OCI-LY1 (cell line): ENCODE results near the gene TMC2.

ENCODE experiments used
- H2AFZ ChIP-seq: fragments of 200-600 bp; sonication (generic), shearing (Covaris generic); 2 replicates; pipeline ENCODE4 v1.6.0; 2014; ENCODE audit warnings: antibody characterized with exemption, mild to moderate bottlenecking, low read length
- H3F3A ChIP-seq: fragments of 200-600 bp; sonication (generic), shearing (Covaris generic); 2 replicates; pipeline ENCODE4 v1.6.0; 2014; ENCODE audit warnings: mild to moderate bottlenecking, antibody characterized with exemption, low read length, moderate library complexity; ENCODE audit not compliant: insufficient read depth
- H3K27ac ChIP-seq: fragments of 200-600 bp; sonication (generic); 2 replicates; pipeline ENCODE4 v1.5.1; 2014; ENCODE audit warnings: low read length, mixed run types, mild to moderate bottlenecking, low read depth; ENCODE audit not compliant: poor library complexity, severe bottlenecking
- H3K27me3 ChIP-seq: fragments of 200-600 bp; sonication (generic); 2 replicates; pipeline ENCODE4 v1.6.0; 2014; ENCODE audit warnings: antibody characterized with exemption, mild to moderate bottlenecking, low read length, moderate library complexity; ENCODE audit not compliant: insufficient read depth
- H3K36me3 ChIP-seq: fragments of 200-600 bp; sonication (generic); 2 replicates; pipeline ENCODE4 v1.6.1; 2014; ENCODE audit warnings: mild to moderate bottlenecking, antibody characterized with exemption, low read length, moderate library complexity, mixed read lengths; ENCODE audit not compliant: insufficient read depth
- H3K4me1 ChIP-seq: fragments of 200-600 bp; sonication (generic); 2 replicates; pipeline ENCODE4 v1.5.1; 2014; ENCODE audit warnings: mild to moderate bottlenecking, low read length, moderate library complexity; ENCODE audit not compliant: insufficient read depth, severe bottlenecking
- H3K4me2 ChIP-seq: fragments of 200-600 bp; sonication (generic), shearing (Covaris generic); 2 replicates; pipeline ENCODE4 v1.6.1; 2014; ENCODE audit warnings: low read length
- H3K4me3 ChIP-seq: fragments of 200-600 bp; sonication (generic); 2 replicates; pipeline ENCODE4 v1.5.1; 2014; ENCODE audit warnings: low read length, low read depth, mild to moderate bottlenecking, mixed read lengths; ENCODE audit not compliant: poor library complexity, severe bottlenecking
- H3K79me2 ChIP-seq: fragments of 200-600 bp; shearing (Covaris generic); 2 replicates; pipeline ENCODE4 v1.6.1; 2016; ENCODE audit warnings: mixed run types, low read length, mixed read lengths; ENCODE audit not compliant: insufficient read depth
- H3K9ac ChIP-seq: fragments of 200-600 bp; sonication (generic), shearing (Covaris generic); 2 replicates; pipeline ENCODE4 v1.6.1; 2014; ENCODE audit warnings: mild to moderate bottlenecking, low read length, mixed read lengths
- H3K9me2 ChIP-seq: fragments of 200-600 bp; sonication (generic), shearing (Covaris generic); 2 replicates; pipeline ENCODE4 v1.6.1; 2014; ENCODE audit warnings: low read depth, mild to moderate bottlenecking, low read length, mixed read lengths
- H3K9me3 ChIP-seq: fragments of 200-600 bp; shearing (Covaris generic); 2 replicates; pipeline ENCODE4 v1.6.1; 2014; ENCODE audit warnings: low read length, mixed read lengths
- H4K20me1 ChIP-seq: fragments of 200-600 bp; sonication (generic), shearing (Covaris generic); 2 replicates; pipeline ENCODE4 v1.6.0; 2016; ENCODE audit warnings: mild to moderate bottlenecking, low read length; ENCODE audit not compliant: insufficient read depth
- CTCF ChIP-seq: fragments of 200-600 bp; sonication (generic), shearing (Covaris generic); IDR thresholded peaks from 2 replicates; pipeline ENCODE4 v1.5.1; 2017; ENCODE audit warnings: mild to moderate bottlenecking, antibody characterized with exemption, low read length, moderate library complexity, mixed read lengths
- EZH2 ChIP-seq: fragments of 200-600 bp; sonication (generic), shearing (Covaris generic); IDR thresholded peaks from 2 replicates; pipeline ENCODE4 v1.8.0; 2017; ENCODE audit warnings: borderline replicate concordance, mixed run types, mild to moderate bottlenecking, antibody characterized with exemption, low read length, moderate library complexity, mixed read lengths

TMC2 gene

GRCh38 chr20:2652724-2653555, 116.6 kb downstream of the TMC2 start:
- peaks cover 25% of the 10 kb centered on the region for H3K79me2 ChIP-seq
- H3K9me2 ChIP-seq, result no peaks in the 10 kb centered on the region
- H3K27ac ChIP-seq, result peak overlapping the region; percentile 78
- H2AFZ ChIP-seq, result no peak overlapping the region
- no peaks in the 10 kb centered on the region for H3K27me3 ChIP-seq
- peak overlapping the region; percentile 89 for H3K9ac ChIP-seq
- H3F3A ChIP-seq, result no peaks in the 10 kb centered on the region; the same call in 1 of the 2 replicates
- TF ChIP-seq EZH2 (no peak), CTCF (no peak)
- H4K20me1 ChIP-seq, result 0 out of 2 replicates have a peak, but pooled peaks cover 2% of the 10 kb centered on the region
- peak overlapping the region; percentile 97 for H3K4me2 ChIP-seq
- H3K4me1 ChIP-seq, result peaks cover 34% of the 10 kb centered on the region
- H3K9me3 ChIP-seq, result no peaks in the 10 kb centered on the region
- H3K36me3 ChIP-seq, result peaks cover 51% of the 10 kb centered on the region
- H3K4me3 ChIP-seq, result peak overlapping the region; percentile 100

- TF ChIP-seq CTCF (no peak), EZH2 (no peak)
- Histone ChIP-seq H3F3A (peaks cover 7% of the 10 kb centered on the region; the same call in 1 of the 2 replicates), H3K9me3 (no peaks in the 10 kb centered on the region), H3K4me3 (peak overlapping the region; percentile 100), H3K27ac (peak overlapping the region; percentile 78), H3K9ac (peak overlapping the region; percentile 89), H4K20me1 (0 out of 2 replicates have a peak, but pooled peaks cover 2% of the 10 kb centered on the region), H2AFZ (no peak overlapping the region), H3K79me2 (peaks cover 25% of the 10 kb centered on the region), H3K36me3 (peaks cover 59% of the 10 kb centered on the region), H3K4me1 (peaks cover 34% of the 10 kb centered on the region), H3K4me2 (peak overlapping the region; percentile 97), H3K27me3 (no peaks in the 10 kb centered on the region), H3K9me2 (no peaks in the 10 kb centered on the region)
Measured at GRCh38 chr20:2653556-2654383, 117.4 kb downstream of the TMC2 start.

GRCh38 chr20:2654384-2654822, 118.0 kb downstream of the TMC2 start:
- peaks cover 7% of the 10 kb centered on the region; the same call in 1 of the 2 replicates for H3F3A ChIP-seq

More at GRCh38 chr20:2654384-2654822, 118.0 kb downstream of the TMC2 start:
- Histone ChIP-seq H3K4me3 (peak overlapping the region; percentile 100), H3K79me2 (peaks cover 25% of the 10 kb centered on the region), H3K9me3 (no peaks in the 10 kb centered on the region), H3K9ac (peak overlapping the region; percentile 89), H3K27me3 (no peaks in the 10 kb centered on the region), H3K27ac (peak overlapping the region; percentile 78), H2AFZ (no peak overlapping the region), H3K4me1 (peaks cover 34% of the 10 kb centered on the region), H3K36me3 (peaks cover 65% of the 10 kb centered on the region), H3K4me2 (peak overlapping the region; percentile 97), H3K9me2 (no peaks in the 10 kb centered on the region), H4K20me1 (0 out of 2 replicates have a peak, but pooled peaks cover 2% of the 10 kb centered on the region)
- TF ChIP-seq CTCF, result no peak
- no peak for TF ChIP-seq EZH2
